ENCODE data around the gene JAG1.
"Not testable (repeated sequence)": the region's sequence is repeated elsewhere in the genome, so short reads cannot be mapped to it uniquely, and the experiment has no call there.

Gene JAG1

DNA sequence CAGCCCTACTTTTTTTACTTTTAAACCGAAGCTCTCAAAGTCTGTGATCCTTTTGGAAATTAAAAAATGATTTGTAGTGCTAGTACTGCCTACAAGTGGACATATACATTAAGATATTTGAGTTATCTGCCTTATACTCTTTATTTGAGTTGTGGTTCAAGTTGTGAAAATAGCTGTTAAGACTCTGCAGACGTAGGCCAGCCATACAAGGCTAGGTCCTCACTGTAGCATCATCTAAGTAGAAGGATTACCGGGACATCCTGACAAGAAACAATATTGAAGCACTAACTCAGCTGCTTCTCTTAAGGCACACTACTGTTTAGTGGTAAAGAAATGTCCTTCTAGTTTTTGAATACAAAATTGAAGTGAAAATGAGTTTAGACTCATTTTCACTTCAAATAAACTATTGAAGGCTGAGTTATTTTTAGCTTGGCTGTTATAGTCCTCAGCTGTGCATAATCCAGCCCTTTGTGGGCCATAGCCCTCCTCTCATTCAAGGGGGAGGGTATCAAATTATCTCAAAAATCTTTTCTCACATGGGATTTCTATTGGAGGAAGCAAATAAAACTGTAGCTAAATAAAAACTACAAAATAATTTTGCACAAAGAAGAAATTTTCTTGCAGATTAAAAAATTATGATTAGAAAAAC lies 68.1 kb downstream of the JAG1 start:
- no peak for DNase-seq

DNA sequence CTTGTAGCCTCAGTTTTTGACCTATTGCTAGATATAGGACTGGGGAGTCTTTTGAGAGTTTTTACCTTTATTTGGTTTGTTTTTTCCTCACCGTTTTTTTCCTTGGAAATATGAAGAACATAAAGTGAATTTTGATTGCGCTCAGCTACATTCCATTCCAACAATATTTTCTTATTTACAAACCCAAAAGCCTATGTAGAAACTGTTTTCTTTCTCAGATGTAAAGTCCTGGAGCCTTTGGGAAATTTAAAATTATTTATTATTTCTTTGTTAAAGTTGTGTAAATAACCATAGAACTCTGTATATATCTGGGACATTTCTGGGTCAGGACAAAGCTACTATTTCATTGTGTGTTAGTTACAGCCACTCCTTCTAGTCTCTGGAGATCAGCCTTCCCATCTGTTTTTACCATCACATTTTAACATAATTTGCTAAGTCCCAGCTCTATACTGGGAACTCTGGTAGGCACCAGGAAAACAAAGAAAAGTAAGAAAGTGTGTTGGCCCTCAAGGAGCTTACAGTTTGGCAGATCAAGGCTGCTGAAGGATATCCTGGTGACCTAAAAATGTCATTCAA lies 68.8 kb downstream of the JAG1 start:
- no peak for DNase-seq

DNA sequence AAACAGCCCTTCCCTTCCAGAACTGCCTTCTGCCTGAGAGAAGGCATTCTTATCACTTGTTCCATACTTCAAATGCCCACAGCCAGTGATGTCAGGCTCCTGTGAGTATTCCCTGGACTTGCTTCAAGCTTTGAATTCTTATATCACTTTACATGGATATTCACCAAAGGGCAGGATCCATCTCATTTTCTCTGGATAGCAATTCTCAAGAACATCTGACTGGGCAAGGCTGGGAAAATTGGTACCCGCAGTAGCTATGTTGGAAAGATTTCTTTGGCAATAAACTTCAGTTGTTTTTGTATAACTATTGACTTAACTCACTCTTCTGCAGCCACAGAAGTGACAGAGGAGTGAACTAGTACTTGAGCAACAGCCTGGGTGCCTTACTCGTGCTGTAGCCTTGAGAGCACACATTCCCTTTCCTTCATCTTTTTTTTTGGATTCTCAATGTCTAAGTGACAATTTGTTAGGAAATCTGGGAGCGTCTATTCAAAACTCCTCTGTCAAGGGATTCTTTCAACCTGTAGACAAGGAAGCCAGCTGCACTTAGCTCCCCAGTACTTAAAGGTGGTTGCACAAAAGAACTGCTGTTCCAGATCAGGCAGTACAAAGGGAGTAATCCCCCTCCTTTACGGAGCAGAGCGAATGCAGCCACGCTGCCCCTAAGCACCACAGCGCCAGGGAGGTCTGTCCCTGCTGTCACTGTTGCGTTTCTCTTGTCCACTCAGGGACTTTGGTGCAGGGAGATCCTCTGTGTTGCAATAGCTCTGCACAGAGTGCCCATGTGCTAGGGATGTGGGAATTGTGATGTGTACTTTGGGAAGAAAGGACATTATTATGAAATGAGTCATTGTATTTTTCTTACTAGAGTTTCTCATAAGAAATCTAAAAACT lies 69.6 kb downstream of the JAG1 start:
- DNase-seq, result peak; percentile 85

DNA sequence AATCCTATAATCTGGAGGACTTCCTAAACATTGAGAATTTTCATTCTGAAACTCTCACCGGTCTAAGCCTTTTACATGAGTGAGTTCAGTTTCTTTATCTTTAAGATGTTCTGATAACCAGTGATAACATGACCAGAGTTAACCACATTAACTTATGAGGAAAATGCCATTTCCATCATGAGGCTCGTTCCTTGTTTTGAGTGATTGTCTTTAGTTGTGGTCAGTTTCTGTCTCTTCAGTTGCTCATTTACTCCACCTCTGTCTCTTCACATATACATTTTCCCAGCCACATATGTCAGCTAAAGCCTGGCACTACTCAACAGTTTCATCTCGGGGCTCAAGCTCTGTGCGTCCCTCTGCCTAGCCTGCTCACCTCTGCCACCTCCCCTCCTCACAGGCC lies 70.4 kb downstream of the JAG1 start:
- no peak for DNase-seq

DNA sequence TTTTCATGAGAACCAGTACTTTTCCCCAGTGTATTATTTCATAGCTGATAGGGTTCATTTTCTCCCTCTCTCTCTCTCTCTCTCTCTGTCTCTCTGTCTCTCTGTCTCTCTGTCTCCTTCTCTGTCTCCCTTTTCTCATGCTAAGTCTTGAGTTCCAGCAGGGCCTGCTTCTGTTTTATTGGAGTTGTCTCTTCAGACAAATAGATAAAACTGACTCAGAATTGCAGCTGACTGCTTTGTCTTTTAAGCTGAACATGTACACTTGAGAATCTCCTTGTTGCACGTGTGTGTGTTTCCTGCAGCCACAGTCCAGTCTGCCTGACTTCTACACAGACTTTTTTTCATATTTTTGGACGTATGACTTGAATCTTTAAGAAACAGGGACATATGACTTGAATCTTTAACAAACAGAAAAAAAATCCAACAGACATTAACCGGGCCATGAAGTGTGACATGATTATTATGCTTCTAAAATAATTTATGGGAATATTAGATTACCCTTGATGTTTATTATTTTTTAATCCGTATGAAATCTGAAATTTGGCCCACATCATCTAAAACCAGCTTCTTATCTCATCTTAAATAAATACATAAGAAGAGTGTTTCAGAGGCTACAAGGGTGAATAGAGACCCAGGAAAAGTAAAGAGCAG lies 71.5 kb downstream of the JAG1 start:
- no peak for DNase-seq

DNA sequence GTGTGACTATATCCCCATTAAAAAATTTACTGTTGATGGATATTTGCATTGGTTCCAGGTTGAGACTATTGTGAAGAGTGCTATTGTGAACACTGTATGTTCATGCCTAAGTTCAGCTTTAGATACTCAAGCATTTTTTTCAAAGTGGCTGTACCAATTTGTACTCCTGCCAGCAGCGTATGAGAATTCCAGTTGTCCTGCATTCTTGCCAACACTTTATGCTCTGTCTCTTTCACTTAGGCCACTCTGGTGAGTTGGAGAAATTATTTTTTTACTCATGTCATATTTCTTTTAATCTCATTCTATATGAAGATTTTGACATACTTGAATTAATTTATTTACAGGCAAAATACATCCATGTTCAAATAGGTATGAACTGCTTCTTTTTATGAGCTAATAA lies 76.2 kb downstream of the JAG1 start:
- DNase-seq, result no peak

DNA sequence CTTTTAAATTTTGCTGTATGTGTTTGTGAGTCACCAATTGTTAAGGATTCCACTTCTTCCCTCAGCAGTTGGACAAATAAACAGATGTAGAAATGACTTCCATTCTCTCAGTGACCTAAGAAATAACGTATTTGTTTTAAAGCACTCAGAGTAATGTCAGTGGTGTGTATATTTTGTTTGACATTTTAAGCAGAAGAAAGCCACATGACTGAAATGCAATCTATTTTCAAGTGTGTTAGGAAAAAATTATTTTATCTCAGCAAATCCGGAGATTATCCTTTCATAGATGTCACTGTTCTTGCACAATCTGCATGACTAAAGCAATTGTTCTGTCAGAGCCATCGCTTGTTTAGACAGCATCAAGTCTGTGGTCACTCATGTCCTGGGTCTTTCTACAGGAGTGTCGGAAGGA lies 77.1 kb downstream of the JAG1 start:
- DNase-seq, result peak; percentile 30

DNA sequence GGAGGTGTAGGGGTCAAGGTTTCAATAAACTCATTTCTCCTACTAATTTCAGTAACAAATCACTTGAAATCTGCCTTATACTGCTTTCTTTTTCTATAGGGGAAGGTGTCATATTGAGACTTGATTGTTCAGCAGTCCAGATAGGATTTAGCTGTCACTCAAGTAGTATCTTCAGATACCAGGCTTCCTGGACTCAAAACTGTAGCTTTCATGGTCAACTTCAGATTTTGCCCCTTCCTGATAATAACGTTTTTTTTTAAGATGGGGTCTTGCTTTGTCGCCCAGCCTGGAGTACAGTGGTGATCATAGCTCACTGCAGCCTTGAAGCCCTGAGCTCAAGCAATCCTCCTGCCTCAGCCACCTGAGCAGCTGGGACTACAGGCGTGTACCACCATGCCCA lies 77.8 kb downstream of the JAG1 start:
- DNase-seq, result no peak

DNA sequence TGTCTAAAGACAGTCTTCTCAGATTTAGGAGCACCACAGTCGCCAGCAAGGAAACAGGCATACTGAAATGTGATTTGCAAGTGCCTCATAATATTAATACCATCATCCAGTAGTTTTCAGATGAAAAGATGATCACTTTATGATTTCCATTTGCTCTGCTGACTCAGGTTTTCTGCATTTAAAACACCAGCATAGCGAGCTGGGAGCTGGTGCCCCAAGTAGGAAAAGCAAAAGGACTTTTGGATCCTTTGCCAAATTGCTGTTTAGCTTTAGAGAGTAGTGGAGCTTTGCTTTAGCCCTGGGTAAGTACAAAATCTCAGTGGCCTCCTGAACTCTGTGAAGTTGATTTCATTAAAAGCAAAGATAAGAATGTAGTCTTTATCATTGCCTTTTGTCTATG lies 78.5 kb downstream of the JAG1 start:
- DNase-seq, result no peak

DNA sequence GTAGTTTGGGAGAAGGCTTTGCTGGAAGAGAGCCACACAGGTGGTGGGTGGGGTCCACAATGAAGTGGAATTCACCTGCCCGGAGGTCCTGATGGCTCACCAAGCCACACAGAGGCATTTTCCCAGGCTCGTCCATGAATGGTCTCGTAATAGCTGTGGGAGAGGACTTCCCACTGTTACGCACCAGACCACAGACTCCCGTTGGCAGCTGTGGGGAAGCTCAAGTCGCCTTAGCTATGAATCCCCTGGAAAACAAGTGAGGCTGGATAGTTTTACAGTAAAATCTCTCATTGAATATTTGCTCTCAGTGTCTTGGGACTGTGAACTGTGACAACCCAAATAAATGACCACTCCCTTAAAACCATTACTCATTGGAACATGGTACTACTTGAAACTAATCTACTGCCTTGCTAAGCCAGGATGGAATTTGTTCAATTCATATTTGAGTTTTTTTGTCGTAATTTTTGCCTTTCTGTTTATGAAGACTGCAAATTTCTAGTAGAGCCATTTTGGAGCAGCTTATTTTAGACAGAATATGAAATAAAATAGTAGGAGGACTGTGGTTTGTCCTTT lies 79.4 kb downstream of the JAG1 start:
- no peak for DNase-seq

DNA sequence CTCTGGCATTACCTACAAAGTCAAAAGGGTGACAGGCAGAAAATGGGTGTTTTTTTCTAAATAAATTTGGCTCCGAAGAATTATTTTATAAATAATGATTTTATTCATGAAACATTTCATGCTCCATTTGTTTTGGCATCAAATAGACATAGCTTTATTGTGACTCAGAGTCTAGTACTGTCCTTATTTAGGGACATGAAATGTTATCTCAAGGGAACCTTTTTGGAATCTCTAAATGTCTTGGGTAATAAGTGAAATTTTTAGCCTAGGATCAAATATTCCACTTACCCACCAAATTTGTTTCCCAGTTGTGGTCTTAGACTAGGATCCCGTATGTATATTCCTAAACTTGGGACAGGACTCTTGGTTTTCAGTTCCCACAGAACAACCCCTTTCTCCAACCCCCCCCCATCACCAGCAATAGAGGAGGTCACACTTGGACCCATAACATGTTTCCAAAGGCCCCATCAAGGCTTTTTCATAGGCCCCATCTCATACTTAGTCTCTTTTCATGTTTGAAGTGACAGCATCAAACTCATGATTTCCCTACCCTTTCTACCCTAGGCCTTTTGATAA lies 81.8 kb downstream of the JAG1 start:
- DNase-seq, result peak; percentile 31

DNA sequence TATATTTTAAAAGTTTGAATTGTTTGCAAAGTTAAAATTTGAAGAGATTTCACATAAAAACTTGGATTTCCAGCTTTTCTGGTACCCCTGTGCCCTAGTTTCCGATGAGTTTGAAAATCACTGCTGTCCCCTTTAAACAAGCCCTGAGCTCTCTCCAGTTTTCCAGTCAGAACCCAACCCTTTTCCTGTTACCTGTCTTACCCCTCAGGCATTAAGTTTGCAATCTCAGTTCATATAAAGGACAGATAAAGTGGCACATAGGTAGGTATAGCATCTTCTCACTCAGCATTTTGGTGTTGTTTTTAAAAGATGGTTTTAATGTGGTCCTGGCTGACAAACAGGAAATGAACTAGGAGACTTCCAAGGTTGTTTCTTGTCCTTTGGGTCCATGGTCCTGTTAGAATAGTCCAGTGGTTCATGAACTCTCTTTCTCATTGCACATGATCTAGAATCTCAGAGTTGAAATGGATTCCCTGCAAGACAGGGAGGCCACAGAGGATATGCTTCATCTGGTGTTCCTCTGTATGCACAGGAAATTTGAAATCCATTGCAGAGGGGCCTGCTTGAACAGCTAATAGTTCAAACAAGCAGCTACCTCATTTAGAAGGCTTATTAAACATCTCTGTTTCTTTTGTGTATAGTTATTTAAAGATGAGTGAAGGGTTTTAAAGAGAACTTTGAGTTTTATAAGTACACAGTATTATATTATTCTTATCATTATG lies 82.7 kb downstream of the JAG1 start:
- no peak for DNase-seq

DNA sequence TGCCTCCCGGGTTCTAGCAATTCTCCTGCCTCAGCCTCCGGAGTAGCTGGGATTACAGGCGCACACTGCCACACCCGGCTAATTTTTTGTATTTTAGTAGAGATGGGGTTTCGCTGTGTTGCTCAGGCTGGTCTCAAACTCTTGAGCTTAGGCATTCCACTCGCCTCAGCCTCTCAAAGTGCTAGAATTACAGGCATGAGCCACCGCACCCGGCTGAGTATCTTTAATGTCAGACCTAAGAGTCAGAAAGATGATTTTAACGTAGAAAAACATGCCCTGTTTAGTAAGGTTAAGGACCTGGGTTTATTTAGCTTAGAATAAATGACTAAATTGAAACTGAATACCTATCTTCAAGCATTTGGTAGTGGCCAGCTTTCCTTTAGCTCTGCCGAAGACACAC lies 83.4 kb downstream of the JAG1 start:
- not testable (repeated sequence) for DNase-seq
